GM12878 (cell line): ENCODE results near the gene CSMD2.
A peak's percentile ranks its signal among the peaks of the same experiment; 100 is the strongest.

Experiments
- ASH2L ChIP-seq: fragments of 300-600, 200-600 bp; sonication (generic); IDR thresholded peaks from 2 replicates; pipeline ENCODE4 v1.6.1; 2017; ENCODE audit warnings: low read depth, mild to moderate bottlenecking, borderline replicate concordance
- CHD1 ChIP-seq: IDR thresholded peaks from 2 replicates; pipeline ENCODE4 v1.6.1; 2012; ENCODE audit warnings: low read depth, low read length, improper control_type of control experiment
- EZH2 ChIP-seq: IDR thresholded peaks from 2 replicates; pipeline ENCODE4 v1.6.1; 2012; ENCODE audit warnings: low read depth, mild to moderate bottlenecking, control low read depth, inconsistent platforms, low read length, borderline replicate concordance; ENCODE audit not compliant: control insufficient read depth
- HDGF ChIP-seq: fragments of 450-650 bp; IDR thresholded peaks from 2 replicates; pipeline ENCODE4 v1.6.1; 2016; ENCODE audit warnings: antibody characterized with exemption
- MYC ChIP-seq: IDR thresholded peaks from 2 replicates; pipeline ENCODE4 v1.6.1; 2011; ENCODE audit warnings: mild to moderate bottlenecking, low read length, moderate library complexity, inconsistent platforms; ENCODE audit not compliant: insufficient read depth, insufficient replicate concordance, insufficient read length, severe bottlenecking
- POLR2A ChIP-seq: IDR thresholded peaks from 2 replicates; pipeline ENCODE4 v1.6.1; 2011; ENCODE audit warnings: low read depth, mild to moderate bottlenecking, low read length
- STAT3 ChIP-seq: IDR thresholded peaks from 2 replicates; pipeline ENCODE4 v1.6.1; 2011; ENCODE audit warnings: low read depth, low read length, improper control_type of control experiment
- SUZ12 ChIP-seq: fragments of 200-600 bp; sonication (generic); IDR thresholded peaks from one replicate; pipeline ENCODE4 v1.6.1; 2018; ENCODE audit warnings: antibody characterized with exemption, mild to moderate bottlenecking; ENCODE audit not compliant: unreplicated experiment
- ZZZ3 ChIP-seq: IDR thresholded peaks from 2 replicates; pipeline ENCODE4 v1.6.1; 2011; ENCODE audit warnings: low read depth; ENCODE audit not compliant: control insufficient read depth, insufficient read length
- TF ChIP-seq, protein P1 (sequence below), 3 experiments: IDR thresholded peaks in 2 of 3; conservative IDR thresholded peaks in 1 of 3; 2 replicates each; pipeline ENCODE4 v1.5.1; 2011; ENCODE audit warnings: low read depth in 3 of 3, low read length in 3 of 3, mild to moderate bottlenecking in 3 of 3, control low read depth in 2 of 3, moderate library complexity in 2 of 3, inconsistent platforms in 1 of 3, mixed read lengths in 1 of 3; ENCODE audit not compliant: control insufficient read depth in 2 of 3, insufficient read depth in 1 of 3; ENCODE audit errors: extremely low read depth in 1 of 3
- TF ChIP-seq, protein P2 (sequence below): IDR thresholded peaks from 2 replicates; pipeline ENCODE4 v1.6.1; 2011; ENCODE audit warnings: low read depth, low read length, improper control_type of control experiment, borderline replicate concordance

DNA sequence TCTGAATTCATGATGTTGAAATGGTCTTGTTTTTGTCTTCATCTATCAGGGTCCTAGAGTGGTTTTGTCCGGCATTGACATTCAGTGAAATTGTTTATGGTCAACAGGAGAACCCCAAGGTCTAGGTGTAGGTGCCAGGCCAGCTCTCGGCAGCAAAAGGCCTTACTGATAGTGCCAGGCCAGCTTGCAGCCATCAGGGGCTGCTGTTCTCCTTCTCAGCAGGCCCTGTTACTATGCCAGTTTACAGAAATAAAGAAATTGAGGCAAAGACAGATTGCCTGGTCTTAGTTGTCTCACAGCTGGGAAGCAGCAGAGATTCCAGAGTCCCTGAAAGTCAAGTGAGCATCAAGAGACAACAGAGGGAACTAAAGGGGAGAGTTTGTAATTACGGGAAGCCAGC lies 289.2 kb downstream of the CSMD2 start:
- TF ChIP-seq POLR2A (no peak), MYC (no peak), ZZZ3 (no peak), HDGF (no peak), EZH2 (no peak), CHD1 (no peak), ASH2L (no peak), STAT3 (no peak), SUZ12 (no peak)
- TF ChIP-seq, protein P1, sequence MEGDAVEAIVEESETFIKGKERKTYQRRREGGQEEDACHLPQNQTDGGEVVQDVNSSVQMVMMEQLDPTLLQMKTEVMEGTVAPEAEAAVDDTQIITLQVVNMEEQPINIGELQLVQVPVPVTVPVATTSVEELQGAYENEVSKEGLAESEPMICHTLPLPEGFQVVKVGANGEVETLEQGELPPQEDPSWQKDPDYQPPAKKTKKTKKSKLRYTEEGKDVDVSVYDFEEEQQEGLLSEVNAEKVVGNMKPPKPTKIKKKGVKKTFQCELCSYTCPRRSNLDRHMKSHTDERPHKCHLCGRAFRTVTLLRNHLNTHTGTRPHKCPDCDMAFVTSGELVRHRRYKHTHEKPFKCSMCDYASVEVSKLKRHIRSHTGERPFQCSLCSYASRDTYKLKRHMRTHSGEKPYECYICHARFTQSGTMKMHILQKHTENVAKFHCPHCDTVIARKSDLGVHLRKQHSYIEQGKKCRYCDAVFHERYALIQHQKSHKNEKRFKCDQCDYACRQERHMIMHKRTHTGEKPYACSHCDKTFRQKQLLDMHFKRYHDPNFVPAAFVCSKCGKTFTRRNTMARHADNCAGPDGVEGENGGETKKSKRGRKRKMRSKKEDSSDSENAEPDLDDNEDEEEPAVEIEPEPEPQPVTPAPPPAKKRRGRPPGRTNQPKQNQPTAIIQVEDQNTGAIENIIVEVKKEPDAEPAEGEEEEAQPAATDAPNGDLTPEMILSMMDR (IDR thresholded peaks at IDR 0.05 in 2 of 3, conservative IDR thresholded peaks at IDR 0.05 in 1 of 3; ENCODE audit: control insufficient read depth in 2 of 3, extremely low read depth in 1 of 3, insufficient read depth in 1 of 3, low read depth in 3 of 3, low read length in 3 of 3), result peak in 2 of 3 experiments; percentile 34 to 39; a peak in 3 of 6 replicates
- TF ChIP-seq, protein P2, sequence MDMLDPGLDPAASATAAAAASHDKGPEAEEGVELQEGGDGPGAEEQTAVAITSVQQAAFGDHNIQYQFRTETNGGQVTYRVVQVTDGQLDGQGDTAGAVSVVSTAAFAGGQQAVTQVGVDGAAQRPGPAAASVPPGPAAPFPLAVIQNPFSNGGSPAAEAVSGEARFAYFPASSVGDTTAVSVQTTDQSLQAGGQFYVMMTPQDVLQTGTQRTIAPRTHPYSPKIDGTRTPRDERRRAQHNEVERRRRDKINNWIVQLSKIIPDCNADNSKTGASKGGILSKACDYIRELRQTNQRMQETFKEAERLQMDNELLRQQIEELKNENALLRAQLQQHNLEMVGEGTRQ, result no peak
